ENCODE measurements around the gene RNF144B. TPM values are rescaled to one million over a fixed set of nuclear protein-coding genes. Genes with fewer than 3 reads are reported as not detected.

The RNF144B gene
- total and polyA plus RNA-seq, 10 of the 15 experiments (the other 5 are each of a cell fraction or from before 2014, with no cell fraction given) = 0.03 to 0.18 (median 0.14) TPM

DNA sequence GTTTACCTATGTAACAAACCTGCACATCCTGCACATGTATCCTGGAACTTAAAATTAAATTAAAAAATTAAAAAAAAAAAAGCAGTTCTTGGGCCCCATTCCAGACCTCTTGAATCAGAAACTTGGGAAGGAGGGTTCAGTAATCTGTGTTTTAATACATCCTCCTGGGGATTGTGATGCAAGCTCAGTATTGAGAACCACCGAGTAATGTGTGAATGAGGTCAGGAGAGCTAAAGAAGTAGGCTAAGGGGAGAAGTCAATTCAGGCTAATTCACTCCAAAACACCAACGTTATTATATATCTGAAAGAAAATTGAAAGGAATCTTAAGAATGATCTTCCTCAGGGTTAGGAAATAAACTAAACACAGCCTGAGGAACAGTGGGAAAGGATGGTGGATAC, 120.4 kb downstream of the RNF144B start (continued):
- TF ChIP-seq, protein P1, sequence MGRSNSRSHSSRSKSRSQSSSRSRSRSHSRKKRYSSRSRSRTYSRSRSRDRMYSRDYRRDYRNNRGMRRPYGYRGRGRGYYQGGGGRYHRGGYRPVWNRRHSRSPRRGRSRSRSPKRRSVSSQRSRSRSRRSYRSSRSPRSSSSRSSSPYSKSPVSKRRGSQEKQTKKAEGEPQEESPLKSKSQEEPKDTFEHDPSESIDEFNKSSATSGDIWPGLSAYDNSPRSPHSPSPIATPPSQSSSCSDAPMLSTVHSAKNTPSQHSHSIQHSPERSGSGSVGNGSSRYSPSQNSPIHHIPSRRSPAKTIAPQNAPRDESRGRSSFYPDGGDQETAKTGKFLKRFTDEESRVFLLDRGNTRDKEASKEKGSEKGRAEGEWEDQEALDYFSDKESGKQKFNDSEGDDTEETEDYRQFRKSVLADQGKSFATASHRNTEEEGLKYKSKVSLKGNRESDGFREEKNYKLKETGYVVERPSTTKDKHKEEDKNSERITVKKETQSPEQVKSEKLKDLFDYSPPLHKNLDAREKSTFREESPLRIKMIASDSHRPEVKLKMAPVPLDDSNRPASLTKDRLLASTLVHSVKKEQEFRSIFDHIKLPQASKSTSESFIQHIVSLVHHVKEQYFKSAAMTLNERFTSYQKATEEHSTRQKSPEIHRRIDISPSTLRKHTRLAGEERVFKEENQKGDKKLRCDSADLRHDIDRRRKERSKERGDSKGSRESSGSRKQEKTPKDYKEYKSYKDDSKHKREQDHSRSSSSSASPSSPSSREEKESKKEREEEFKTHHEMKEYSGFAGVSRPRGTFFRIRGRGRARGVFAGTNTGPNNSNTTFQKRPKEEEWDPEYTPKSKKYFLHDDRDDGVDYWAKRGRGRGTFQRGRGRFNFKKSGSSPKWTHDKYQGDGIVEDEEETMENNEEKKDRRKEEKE (IDR thresholded peaks at IDR 0.05) = no peak
- TF ChIP-seq EED (IDR thresholded peaks at IDR 0.05; ENCODE audit: low read depth) = no peak
- TF ChIP-seq NRF1 (conservative IDR thresholded peaks at IDR 0.05; ENCODE audit: low read depth, low read length) = no peak
- TF ChIP-seq, protein P2, sequence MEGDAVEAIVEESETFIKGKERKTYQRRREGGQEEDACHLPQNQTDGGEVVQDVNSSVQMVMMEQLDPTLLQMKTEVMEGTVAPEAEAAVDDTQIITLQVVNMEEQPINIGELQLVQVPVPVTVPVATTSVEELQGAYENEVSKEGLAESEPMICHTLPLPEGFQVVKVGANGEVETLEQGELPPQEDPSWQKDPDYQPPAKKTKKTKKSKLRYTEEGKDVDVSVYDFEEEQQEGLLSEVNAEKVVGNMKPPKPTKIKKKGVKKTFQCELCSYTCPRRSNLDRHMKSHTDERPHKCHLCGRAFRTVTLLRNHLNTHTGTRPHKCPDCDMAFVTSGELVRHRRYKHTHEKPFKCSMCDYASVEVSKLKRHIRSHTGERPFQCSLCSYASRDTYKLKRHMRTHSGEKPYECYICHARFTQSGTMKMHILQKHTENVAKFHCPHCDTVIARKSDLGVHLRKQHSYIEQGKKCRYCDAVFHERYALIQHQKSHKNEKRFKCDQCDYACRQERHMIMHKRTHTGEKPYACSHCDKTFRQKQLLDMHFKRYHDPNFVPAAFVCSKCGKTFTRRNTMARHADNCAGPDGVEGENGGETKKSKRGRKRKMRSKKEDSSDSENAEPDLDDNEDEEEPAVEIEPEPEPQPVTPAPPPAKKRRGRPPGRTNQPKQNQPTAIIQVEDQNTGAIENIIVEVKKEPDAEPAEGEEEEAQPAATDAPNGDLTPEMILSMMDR (IDR thresholded peaks at IDR 0.05 in 2 of 3, conservative IDR thresholded peaks at IDR 0.05 in 1 of 3; ENCODE audit: control insufficient read depth in 2 of 3, extremely low read depth in 1 of 3, insufficient read depth in 1 of 3, low read depth in 3 of 3, low read length in 3 of 3) = no peak
- TF ChIP-seq SREBF2 (IDR thresholded peaks at IDR 0.05; ENCODE audit: low read length) = no peak
- TF ChIP-seq, protein P3, sequence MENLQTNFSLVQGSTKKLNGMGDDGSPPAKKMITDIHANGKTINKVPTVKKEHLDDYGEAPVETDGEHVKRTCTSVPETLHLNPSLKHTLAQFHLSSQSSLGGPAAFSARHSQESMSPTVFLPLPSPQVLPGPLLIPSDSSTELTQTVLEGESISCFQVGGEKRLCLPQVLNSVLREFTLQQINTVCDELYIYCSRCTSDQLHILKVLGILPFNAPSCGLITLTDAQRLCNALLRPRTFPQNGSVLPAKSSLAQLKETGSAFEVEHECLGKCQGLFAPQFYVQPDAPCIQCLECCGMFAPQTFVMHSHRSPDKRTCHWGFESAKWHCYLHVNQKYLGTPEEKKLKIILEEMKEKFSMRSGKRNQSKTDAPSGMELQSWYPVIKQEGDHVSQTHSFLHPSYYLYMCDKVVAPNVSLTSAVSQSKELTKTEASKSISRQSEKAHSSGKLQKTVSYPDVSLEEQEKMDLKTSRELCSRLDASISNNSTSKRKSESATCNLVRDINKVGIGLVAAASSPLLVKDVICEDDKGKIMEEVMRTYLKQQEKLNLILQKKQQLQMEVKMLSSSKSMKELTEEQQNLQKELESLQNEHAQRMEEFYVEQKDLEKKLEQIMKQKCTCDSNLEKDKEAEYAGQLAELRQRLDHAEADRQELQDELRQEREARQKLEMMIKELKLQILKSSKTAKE (IDR thresholded peaks at IDR 0.05; ENCODE audit: low read depth, poor library complexity, severe bottlenecking) = no peak
- no peak for TF ChIP-seq HCFC1 (IDR thresholded peaks at IDR 0.05; ENCODE audit: low read length)
- no peak for TF ChIP-seq IRF4 (IDR thresholded peaks at IDR 0.05; ENCODE audit: low read depth, low read length)
- no peak for TF ChIP-seq NFYB (IDR thresholded peaks at IDR 0.05; ENCODE audit: insufficient read depth, low read depth, low read length)
- TF ChIP-seq, protein P4, sequence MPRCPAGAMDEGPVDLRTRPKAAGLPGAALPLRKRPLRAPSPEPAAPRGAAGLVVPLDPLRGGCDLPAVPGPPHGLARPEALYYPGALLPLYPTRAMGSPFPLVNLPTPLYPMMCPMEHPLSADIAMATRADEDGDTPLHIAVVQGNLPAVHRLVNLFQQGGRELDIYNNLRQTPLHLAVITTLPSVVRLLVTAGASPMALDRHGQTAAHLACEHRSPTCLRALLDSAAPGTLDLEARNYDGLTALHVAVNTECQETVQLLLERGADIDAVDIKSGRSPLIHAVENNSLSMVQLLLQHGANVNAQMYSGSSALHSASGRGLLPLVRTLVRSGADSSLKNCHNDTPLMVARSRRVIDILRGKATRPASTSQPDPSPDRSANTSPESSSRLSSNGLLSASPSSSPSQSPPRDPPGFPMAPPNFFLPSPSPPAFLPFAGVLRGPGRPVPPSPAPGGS (IDR thresholded peaks at IDR 0.05; ENCODE audit: borderline replicate concordance, insufficient read depth, low read depth, low read length, poor library complexity, severe bottlenecking) = no peak
- TF ChIP-seq, protein P5, sequence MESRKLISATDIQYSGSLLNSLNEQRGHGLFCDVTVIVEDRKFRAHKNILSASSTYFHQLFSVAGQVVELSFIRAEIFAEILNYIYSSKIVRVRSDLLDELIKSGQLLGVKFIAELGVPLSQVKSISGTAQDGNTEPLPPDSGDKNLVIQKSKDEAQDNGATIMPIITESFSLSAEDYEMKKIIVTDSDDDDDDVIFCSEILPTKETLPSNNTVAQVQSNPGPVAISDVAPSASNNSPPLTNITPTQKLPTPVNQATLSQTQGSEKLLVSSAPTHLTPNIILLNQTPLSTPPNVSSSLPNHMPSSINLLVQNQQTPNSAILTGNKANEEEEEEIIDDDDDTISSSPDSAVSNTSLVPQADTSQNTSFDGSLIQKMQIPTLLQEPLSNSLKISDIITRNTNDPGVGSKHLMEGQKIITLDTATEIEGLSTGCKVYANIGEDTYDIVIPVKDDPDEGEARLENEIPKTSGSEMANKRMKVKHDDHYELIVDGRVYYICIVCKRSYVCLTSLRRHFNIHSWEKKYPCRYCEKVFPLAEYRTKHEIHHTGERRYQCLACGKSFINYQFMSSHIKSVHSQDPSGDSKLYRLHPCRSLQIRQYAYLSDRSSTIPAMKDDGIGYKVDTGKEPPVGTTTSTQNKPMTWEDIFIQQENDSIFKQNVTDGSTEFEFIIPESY (IDR thresholded peaks at IDR 0.05) = no peak
